ENCODE results near the gene ZDHHC9.
"Not testable (repeated sequence)": the region's sequence is repeated elsewhere in the genome, so short reads cannot be mapped to it uniquely, and the experiment has no call there.

- TF ChIP-seq, protein P1, sequence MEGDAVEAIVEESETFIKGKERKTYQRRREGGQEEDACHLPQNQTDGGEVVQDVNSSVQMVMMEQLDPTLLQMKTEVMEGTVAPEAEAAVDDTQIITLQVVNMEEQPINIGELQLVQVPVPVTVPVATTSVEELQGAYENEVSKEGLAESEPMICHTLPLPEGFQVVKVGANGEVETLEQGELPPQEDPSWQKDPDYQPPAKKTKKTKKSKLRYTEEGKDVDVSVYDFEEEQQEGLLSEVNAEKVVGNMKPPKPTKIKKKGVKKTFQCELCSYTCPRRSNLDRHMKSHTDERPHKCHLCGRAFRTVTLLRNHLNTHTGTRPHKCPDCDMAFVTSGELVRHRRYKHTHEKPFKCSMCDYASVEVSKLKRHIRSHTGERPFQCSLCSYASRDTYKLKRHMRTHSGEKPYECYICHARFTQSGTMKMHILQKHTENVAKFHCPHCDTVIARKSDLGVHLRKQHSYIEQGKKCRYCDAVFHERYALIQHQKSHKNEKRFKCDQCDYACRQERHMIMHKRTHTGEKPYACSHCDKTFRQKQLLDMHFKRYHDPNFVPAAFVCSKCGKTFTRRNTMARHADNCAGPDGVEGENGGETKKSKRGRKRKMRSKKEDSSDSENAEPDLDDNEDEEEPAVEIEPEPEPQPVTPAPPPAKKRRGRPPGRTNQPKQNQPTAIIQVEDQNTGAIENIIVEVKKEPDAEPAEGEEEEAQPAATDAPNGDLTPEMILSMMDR (IDR thresholded peaks at IDR 0.05) = not testable (repeated sequence)
- TF ChIP-seq EZH2 (IDR thresholded peaks at IDR 0.05; ENCODE audit: borderline replicate concordance, insufficient read depth, low read depth, low read length, poor library complexity, severe bottlenecking) = not testable (repeated sequence)
Measured at GRCh38 chrX:129866321-129866720, 22.6 kb upstream of the ZDHHC9 start.
